Suprapubic skin (tissue), 4 donors: Measurements from ENCODE around the gene TNFAIP8L1. TPM values are rescaled to one million over a fixed set of nuclear protein-coding genes. Genes with fewer than 3 reads are reported as not detected.
A peak's percentile ranks its signal among the peaks of the same experiment; 100 is the strongest.
"Not testable (repeated sequence)": the region's sequence is repeated elsewhere in the genome, so short reads cannot be mapped to it uniquely, and the experiment has no call there.

Experiments used
- DNase-seq, 2 donors: peaks; one replicate each; pipeline ENCODE4 v3.0.0-alpha.2; 2019; ENCODE audit warnings: low spot score in 2 of 2
- H3K27ac ChIP-seq: fragments of 200-600 bp; sonication (generic); one replicate; pipeline ENCODE4 v1.5.1; 2019
- H3K27me3 ChIP-seq: fragments of 200-600 bp; sonication (generic); one replicate; pipeline ENCODE4 v1.5.1; 2019
- H3K36me3 ChIP-seq: fragments of 200-600 bp; sonication (generic); one replicate; pipeline ENCODE4 v1.5.1; 2019
- H3K4me1 ChIP-seq: fragments of 200-600 bp; sonication (generic); one replicate; pipeline ENCODE4 v1.5.1; 2019
- H3K4me3 ChIP-seq: fragments of 200-600 bp; sonication (generic); one replicate; pipeline ENCODE4 v1.5.1; 2019; ENCODE audit warnings: mild to moderate bottlenecking
- H3K9me3 ChIP-seq: fragments of 200-600 bp; sonication (generic); one replicate; pipeline ENCODE4 v1.5.1; 2019
- EP300 ChIP-seq: sonication (generic); formaldehyde crosslinking; IDR thresholded peaks from one replicate; pipeline ENCODE4 v1.6.1; 2017; ENCODE audit warnings: antibody characterized with exemption
- POLR2A ChIP-seq, 2 donors: fragments of 450-650 bp; IDR thresholded peaks; one replicate each; pipeline ENCODE4 v1.6.1; 2017; ENCODE audit warnings: antibody characterized with exemption in 2 of 2, mild to moderate bottlenecking in 2 of 2, moderate library complexity in 2 of 2
- POLR2AphosphoS5 ChIP-seq, 3 donors: sonication (generic); formaldehyde crosslinking; IDR thresholded peaks; one replicate each; pipeline ENCODE4 v1.6.1; 2017; ENCODE audit warnings: antibody characterized with exemption in 3 of 3
- WGBS: methylation state at CpG from one replicate; pipeline ENCODE4 v1.1.5; 2018; 5-methylcytosine and 5-hydroxymethylcytosine counted together
- total RNA-seq, 4 donors: library from RNA; depleted of rRNA; stranded (reverse); fragments of >200 nt; gene quantifications; one replicate each; pipeline ENCODE4 v1.1.0, GENCODE V29; 2016
- TF ChIP-seq, protein P1 (sequence below), 2 donors: fragments of 200-600 bp in 1 of 2; fragments of 450-650 bp in 1 of 2; sonication (generic) in 1 of 2; IDR thresholded peaks; one replicate each; pipeline ENCODE4 v1.5.1; 2016 to 2019; ENCODE audit warnings: antibody characterized with exemption in 2 of 2, mild to moderate bottlenecking in 1 of 2, moderate library complexity in 1 of 2

TNFAIP8L1 gene
- total RNA-seq, 4 donors from 2014 or later = 4.8 to 8.3 (median 7.0) TPM

- Histone ChIP-seq H3K4me1 (peaks cover 6% of the 10 kb centered on the region), H3K9me3 (no peaks in the 10 kb centered on the region), H3K36me3 (peaks cover 43% of the 10 kb centered on the region), H3K27me3 (no peaks in the 10 kb centered on the region), H3K4me3 (no peak overlapping the region), H3K27ac (no peak overlapping the region)
- no peak for TF ChIP-seq EP300
- no peak for TF ChIP-seq POLR2AphosphoS5 (IDR thresholded peaks at IDR 0.05)
- no peak for TF ChIP-seq POLR2A (IDR thresholded peaks at IDR 0.05)
- TF ChIP-seq, protein P1, sequence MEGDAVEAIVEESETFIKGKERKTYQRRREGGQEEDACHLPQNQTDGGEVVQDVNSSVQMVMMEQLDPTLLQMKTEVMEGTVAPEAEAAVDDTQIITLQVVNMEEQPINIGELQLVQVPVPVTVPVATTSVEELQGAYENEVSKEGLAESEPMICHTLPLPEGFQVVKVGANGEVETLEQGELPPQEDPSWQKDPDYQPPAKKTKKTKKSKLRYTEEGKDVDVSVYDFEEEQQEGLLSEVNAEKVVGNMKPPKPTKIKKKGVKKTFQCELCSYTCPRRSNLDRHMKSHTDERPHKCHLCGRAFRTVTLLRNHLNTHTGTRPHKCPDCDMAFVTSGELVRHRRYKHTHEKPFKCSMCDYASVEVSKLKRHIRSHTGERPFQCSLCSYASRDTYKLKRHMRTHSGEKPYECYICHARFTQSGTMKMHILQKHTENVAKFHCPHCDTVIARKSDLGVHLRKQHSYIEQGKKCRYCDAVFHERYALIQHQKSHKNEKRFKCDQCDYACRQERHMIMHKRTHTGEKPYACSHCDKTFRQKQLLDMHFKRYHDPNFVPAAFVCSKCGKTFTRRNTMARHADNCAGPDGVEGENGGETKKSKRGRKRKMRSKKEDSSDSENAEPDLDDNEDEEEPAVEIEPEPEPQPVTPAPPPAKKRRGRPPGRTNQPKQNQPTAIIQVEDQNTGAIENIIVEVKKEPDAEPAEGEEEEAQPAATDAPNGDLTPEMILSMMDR (IDR thresholded peaks at IDR 0.05) = no peak
- 88% methylated on average over 13 of the region's 16 CpGs for WGBS
- DNase-seq = no peak
These were observed 36.0 kb downstream of the TNFAIP8L1 start for GRCh38 chr19:4675346-4675745.

GRCh38 chr19:4676955-4677731 lies 37.8 kb downstream of the TNFAIP8L1 start:
- Histone ChIP-seq H3K36me3 (peaks cover 60% of the 10 kb centered on the region), H3K4me3 (no peak overlapping the region), H3K4me1 (no peaks in the 10 kb centered on the region), H3K27ac (no peak overlapping the region), H3K9me3 (no peaks in the 10 kb centered on the region), H3K27me3 (no peaks in the 10 kb centered on the region)
- TF ChIP-seq, protein P1 (IDR thresholded peaks at IDR 0.05) = peak in 1 of 2 donors; percentile 50
- no peak for TF ChIP-seq EP300
- DNase-seq = no peak
- WGBS = 80% methylated on average over 7 of the region's 17 CpGs

GRCh38 chr19:4678881-4679790 lies 39.8 kb downstream of the TNFAIP8L1 start:
- DNase-seq = no peak

GRCh38 chr19:4680021-4680420 lies 40.7 kb downstream of the TNFAIP8L1 start:
- 96% methylated on average over 7 of the region's 7 CpGs for WGBS
- peaks cover 88% of the 10 kb centered on the region for H3K36me3 ChIP-seq
- not testable (repeated sequence) for H3K27me3 ChIP-seq, H3K4me3 ChIP-seq, H3K27ac ChIP-seq, H3K4me1 ChIP-seq, H3K9me3 ChIP-seq, DNase-seq

More at GRCh38 chr19:4678881-4679790, 39.8 kb downstream of the TNFAIP8L1 start:
- Histone ChIP-seq H3K36me3 (peaks cover 80% of the 10 kb centered on the region), H3K9me3 (no peaks in the 10 kb centered on the region), H3K27me3 (no peaks in the 10 kb centered on the region), H3K4me1 (no peaks in the 10 kb centered on the region), H3K4me3 (no peak overlapping the region), H3K27ac (no peak overlapping the region)
- TF ChIP-seq POLR2A (IDR thresholded peaks at IDR 0.05) = no peak
- WGBS = 61% methylated on average over 30 of the region's 34 CpGs

- Histone ChIP-seq H3K27ac (no peak overlapping the region), H3K36me3 (peaks cover 92% of the 10 kb centered on the region), H3K27me3 (no peaks in the 10 kb centered on the region), H3K4me3 (no peak overlapping the region), H3K4me1 (no peaks in the 10 kb centered on the region), H3K9me3 (no peaks in the 10 kb centered on the region)
- no peak for DNase-seq
- no peak for TF ChIP-seq POLR2A (IDR thresholded peaks at IDR 0.05)
- no peak for TF ChIP-seq EP300
- TF ChIP-seq POLR2AphosphoS5 (IDR thresholded peaks at IDR 0.05) = no peak
- TF ChIP-seq, protein P1 (IDR thresholded peaks at IDR 0.05) = no peak
- WGBS = 92% methylated on average over 28 of the region's 45 CpGs
These were observed 43.3 kb downstream of the TNFAIP8L1 start for GRCh38 chr19:4682417-4683200.
